ENCODE measurements around the gene EFS. TPM values are rescaled to one million over a fixed set of nuclear protein-coding genes. Genes with fewer than 3 reads are reported as not detected.
"Not testable (repeated sequence)": the region's sequence is repeated elsewhere in the genome, so short reads cannot be mapped to it uniquely, and the experiment has no call there.

The EFS gene
- total and polyA plus RNA-seq, 2 donors: 1.6 to 5.2 TPM

- H3K27me3 ChIP-seq (ENCODE audit: control insufficient read depth in 2 of 2, insufficient read depth in 1 of 2, low read length in 1 of 2); H3K27ac ChIP-seq (ENCODE audit: low read depth in 1 of 2, low read length in 1 of 2); DNase-seq (ENCODE audit: low read depth in 6 of 9, low spot score in 9 of 9); H3K9me3 ChIP-seq (ENCODE audit: control insufficient read depth in 2 of 2, insufficient read depth in 1 of 2, low read length in 1 of 2); H3K36me3 ChIP-seq (ENCODE audit: control insufficient read depth in 2 of 2, insufficient read depth in 2 of 2, low read length in 1 of 2); H3K4me1 ChIP-seq (ENCODE audit: control insufficient read depth in 2 of 2, insufficient read depth in 2 of 2, low read length in 2 of 2); H3K4me3 ChIP-seq (ENCODE audit: low read length in 2 of 2): not testable (repeated sequence)
- WGBS: 81% methylated on average over 16 of the region's 16 CpGs
These were observed 35.7 kb upstream of the EFS start for GRCh38 chr14:23400496-23401149.

GRCh38 chr14:23399591-23399990 is 34.6 kb upstream of the EFS start:
- Histone ChIP-seq H3K27ac (ENCODE audit: low read depth in 1 of 2, low read length in 1 of 2) (no peak overlapping the region), H3K4me1 (ENCODE audit: control insufficient read depth in 2 of 2, insufficient read depth in 2 of 2, low read length in 2 of 2) (no peaks in the 10 kb centered on the region), H3K9me3 (ENCODE audit: control insufficient read depth in 2 of 2, insufficient read depth in 1 of 2, low read length in 1 of 2) (no peaks in the 10 kb centered on the region), H3K4me3 (ENCODE audit: low read length in 2 of 2) (no peak overlapping the region), H3K36me3 (ENCODE audit: control insufficient read depth in 2 of 2, insufficient read depth in 2 of 2, low read length in 1 of 2) (no peaks in the 10 kb centered on the region), H3K27me3 (ENCODE audit: control insufficient read depth in 2 of 2, insufficient read depth in 1 of 2, low read length in 1 of 2) (peaks cover 0 to 5% of the 10 kb centered on the region in 2 donors)
- 94% methylated on average over 6 of the region's 6 CpGs for WGBS
- no peak for DNase-seq (ENCODE audit: low read depth in 6 of 9, low spot score in 9 of 9)

DNA sequence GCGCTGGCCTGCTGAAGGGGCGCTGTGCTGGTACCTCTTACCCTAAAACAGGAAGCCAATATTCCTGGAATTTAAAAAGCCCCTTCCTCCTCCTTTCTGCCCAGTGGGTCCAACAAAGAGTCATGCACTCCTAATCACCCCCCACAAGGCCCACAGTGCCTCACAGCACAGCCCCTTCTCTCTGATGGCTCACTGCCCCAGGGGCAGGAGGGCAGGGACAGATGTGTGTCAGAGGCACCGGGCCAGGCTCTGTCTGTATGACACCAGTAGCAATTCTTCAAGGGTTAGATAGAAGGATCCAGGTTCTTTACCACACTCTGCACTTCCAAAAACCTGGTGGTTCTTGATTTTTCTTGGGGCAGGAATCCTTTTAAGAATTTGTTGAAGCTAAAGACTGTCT is 34.2 kb upstream of the EFS start:
- Histone ChIP-seq H3K27me3 (ENCODE audit: control insufficient read depth in 2 of 2, insufficient read depth in 1 of 2, low read length in 1 of 2) (peaks cover 0 to 5% of the 10 kb centered on the region in 2 donors), H3K36me3 (ENCODE audit: control insufficient read depth in 2 of 2, insufficient read depth in 2 of 2, low read length in 1 of 2) (no peaks in the 10 kb centered on the region), H3K4me1 (ENCODE audit: control insufficient read depth in 2 of 2, insufficient read depth in 2 of 2, low read length in 2 of 2) (no peaks in the 10 kb centered on the region), H3K9me3 (ENCODE audit: control insufficient read depth in 2 of 2, insufficient read depth in 1 of 2, low read length in 1 of 2) (no peaks in the 10 kb centered on the region), H3K27ac (ENCODE audit: low read depth in 1 of 2, low read length in 1 of 2) (no peak overlapping the region), H3K4me3 (ENCODE audit: low read length in 2 of 2) (no peak overlapping the region)
- WGBS: 97% methylated on average over 3 of the region's 3 CpGs
- no peak for DNase-seq (ENCODE audit: low read depth in 6 of 9, low spot score in 9 of 9)

- Histone ChIP-seq H3K9me3 (ENCODE audit: control insufficient read depth in 2 of 2, insufficient read depth in 1 of 2, low read length in 1 of 2) (no peaks in the 10 kb centered on the region), H3K27ac (ENCODE audit: low read depth in 1 of 2, low read length in 1 of 2) (no peak overlapping the region), H3K4me1 (ENCODE audit: control insufficient read depth in 2 of 2, insufficient read depth in 2 of 2, low read length in 2 of 2) (no peaks in the 10 kb centered on the region), H3K27me3 (ENCODE audit: control insufficient read depth in 2 of 2, insufficient read depth in 1 of 2, low read length in 1 of 2) (peaks cover 0 to 5% of the 10 kb centered on the region in 2 donors), H3K36me3 (ENCODE audit: control insufficient read depth in 2 of 2, insufficient read depth in 2 of 2, low read length in 1 of 2) (no peaks in the 10 kb centered on the region), H3K4me3 (ENCODE audit: low read length in 2 of 2) (no peak overlapping the region)
- 94% methylated on average over 4 of the region's 4 CpGs for WGBS
- no peak for DNase-seq (ENCODE audit: low read depth in 6 of 9, low spot score in 9 of 9)
These were observed 33.4 kb upstream of the EFS start for GRCh38 chr14:23398348-23398747.

- WGBS: 98% methylated on average over 10 of the region's 10 CpGs
- no peak for DNase-seq (ENCODE audit: low read depth in 6 of 9, low spot score in 9 of 9)
- Histone ChIP-seq H3K9me3 (ENCODE audit: control insufficient read depth in 2 of 2, insufficient read depth in 1 of 2, low read length in 1 of 2) (no peaks in the 10 kb centered on the region), H3K4me1 (ENCODE audit: control insufficient read depth in 2 of 2, insufficient read depth in 2 of 2, low read length in 2 of 2) (no peaks in the 10 kb centered on the region), H3K27me3 (ENCODE audit: control insufficient read depth in 2 of 2, insufficient read depth in 1 of 2, low read length in 1 of 2) (peaks cover 0 to 5% of the 10 kb centered on the region in 2 donors), H3K4me3 (ENCODE audit: low read length in 2 of 2) (no peak overlapping the region), H3K36me3 (ENCODE audit: control insufficient read depth in 2 of 2, insufficient read depth in 2 of 2, low read length in 1 of 2) (no peaks in the 10 kb centered on the region), H3K27ac (ENCODE audit: low read depth in 1 of 2, low read length in 1 of 2) (no peak overlapping the region)
These were observed 31.9 kb upstream of the EFS start for GRCh38 chr14:23396781-23397407.

DNA sequence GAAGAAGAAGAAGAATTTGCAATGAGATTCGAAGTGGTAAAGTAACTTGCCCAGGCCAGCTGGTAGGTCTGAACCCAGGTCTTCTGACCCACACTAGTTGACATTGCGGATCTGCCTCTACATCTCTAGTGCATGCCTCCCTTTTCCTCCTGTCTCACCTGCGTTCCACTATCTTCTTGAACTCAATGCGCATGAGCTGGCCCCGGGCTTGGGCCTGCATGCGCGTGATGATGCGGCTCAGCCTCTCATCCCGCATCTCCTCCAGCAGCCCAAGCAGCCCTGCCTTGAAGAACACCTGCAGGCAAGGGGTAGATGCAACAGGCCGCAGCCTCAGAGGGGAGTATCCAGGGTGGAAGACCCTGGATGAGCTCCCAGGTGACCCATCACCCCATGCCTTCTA is 31.2 kb upstream of the EFS start:
- Histone ChIP-seq H3K36me3 (ENCODE audit: control insufficient read depth in 2 of 2, insufficient read depth in 2 of 2, low read length in 1 of 2) (no peaks in the 10 kb centered on the region), H3K9me3 (ENCODE audit: control insufficient read depth in 2 of 2, insufficient read depth in 1 of 2, low read length in 1 of 2) (no peaks in the 10 kb centered on the region), H3K27me3 (ENCODE audit: control insufficient read depth in 2 of 2, insufficient read depth in 1 of 2, low read length in 1 of 2) (peaks cover 0 to 5% of the 10 kb centered on the region in 2 donors), H3K4me1 (ENCODE audit: control insufficient read depth in 2 of 2, insufficient read depth in 2 of 2, low read length in 2 of 2) (no peaks in the 10 kb centered on the region), H3K4me3 (ENCODE audit: low read length in 2 of 2) (no peak overlapping the region), H3K27ac (ENCODE audit: low read depth in 1 of 2, low read length in 1 of 2) (no peak overlapping the region)
- 95% methylated on average over 10 of the region's 10 CpGs for WGBS
- no peak for DNase-seq (ENCODE audit: low read depth in 6 of 9, low spot score in 9 of 9)

GRCh38 chr14:23392613-23393012 is 27.6 kb upstream of the EFS start:
- Histone ChIP-seq H3K4me3 (ENCODE audit: low read length in 2 of 2) (no peak overlapping the region), H3K4me1 (ENCODE audit: control insufficient read depth in 2 of 2, insufficient read depth in 2 of 2, low read length in 2 of 2) (no peaks in the 10 kb centered on the region), H3K27me3 (ENCODE audit: control insufficient read depth in 2 of 2, insufficient read depth in 1 of 2, low read length in 1 of 2) (peaks cover 0 to 5% of the 10 kb centered on the region in 2 donors), H3K36me3 (ENCODE audit: control insufficient read depth in 2 of 2, insufficient read depth in 2 of 2, low read length in 1 of 2) (no peaks in the 10 kb centered on the region), H3K9me3 (ENCODE audit: control insufficient read depth in 2 of 2, insufficient read depth in 1 of 2, low read length in 1 of 2) (no peaks in the 10 kb centered on the region), H3K27ac (ENCODE audit: low read depth in 1 of 2, low read length in 1 of 2) (no peak overlapping the region)
- 92% methylated on average over 7 of the region's 7 CpGs for WGBS
- no peak for DNase-seq (ENCODE audit: low read depth in 6 of 9, low spot score in 9 of 9)

DNA sequence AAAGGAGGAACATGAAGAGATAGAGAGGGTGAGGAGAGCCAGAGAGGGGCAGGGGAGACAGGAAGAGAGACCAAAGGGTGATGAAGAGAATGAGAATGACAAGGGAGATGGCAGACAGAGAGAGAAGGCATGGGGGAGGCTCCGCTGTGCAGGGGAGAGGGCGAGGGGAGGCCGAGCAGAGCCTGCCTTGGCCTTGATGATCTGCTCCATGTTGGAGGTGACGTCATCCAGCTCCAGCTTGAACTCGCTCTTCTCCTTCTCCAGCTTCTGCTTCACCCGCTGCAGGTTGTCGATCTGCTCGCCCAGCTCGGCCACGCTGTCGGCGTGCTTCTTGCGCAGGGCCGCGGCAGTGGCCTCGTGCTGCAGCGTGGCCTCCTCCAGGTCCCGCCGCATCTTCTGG is 24.9 kb upstream of the EFS start:
- 98% methylated on average over 4 of the region's 19 CpGs for WGBS
- not testable (repeated sequence) for H3K4me3 ChIP-seq (ENCODE audit: low read length in 2 of 2); DNase-seq (ENCODE audit: low read depth in 6 of 9, low spot score in 9 of 9); H3K36me3 ChIP-seq (ENCODE audit: control insufficient read depth in 2 of 2, insufficient read depth in 2 of 2, low read length in 1 of 2); H3K4me1 ChIP-seq (ENCODE audit: control insufficient read depth in 2 of 2, insufficient read depth in 2 of 2, low read length in 2 of 2); H3K9me3 ChIP-seq (ENCODE audit: control insufficient read depth in 2 of 2, insufficient read depth in 1 of 2, low read length in 1 of 2); H3K27ac ChIP-seq (ENCODE audit: low read depth in 1 of 2, low read length in 1 of 2); H3K27me3 ChIP-seq (ENCODE audit: control insufficient read depth in 2 of 2, insufficient read depth in 1 of 2, low read length in 1 of 2)

DNA sequence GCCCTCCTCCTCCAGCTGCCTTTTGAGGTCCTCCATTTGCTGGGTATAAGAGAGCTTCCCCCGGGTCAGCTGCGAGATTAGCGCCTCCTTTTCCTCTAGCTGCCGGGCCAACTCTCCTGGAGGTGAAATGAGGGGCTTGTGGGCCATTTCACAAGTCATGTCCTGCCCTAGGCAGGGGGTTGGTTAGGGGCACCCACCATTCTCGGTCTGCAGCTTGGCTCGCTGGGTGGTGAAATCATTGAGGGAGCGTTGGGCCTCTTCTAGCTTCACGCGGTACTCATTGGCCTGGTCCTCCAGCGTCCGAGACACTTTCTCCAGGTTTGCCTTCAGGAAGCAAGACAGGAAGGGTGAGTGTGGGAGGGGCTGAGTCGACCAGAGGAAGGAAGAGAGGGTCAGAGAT is 24.4 kb upstream of the EFS start:
- WGBS: 82% methylated on average over 12 of the region's 12 CpGs
- no peak overlapping the region for H3K27ac ChIP-seq (ENCODE audit: low read depth in 1 of 2, low read length in 1 of 2)
- H3K4me1 ChIP-seq (ENCODE audit: control insufficient read depth in 2 of 2, insufficient read depth in 2 of 2, low read length in 2 of 2): no peaks in the 10 kb centered on the region
- DNase-seq (ENCODE audit: low read depth in 6 of 9, low spot score in 9 of 9): no peak
- H3K4me3 ChIP-seq (ENCODE audit: low read length in 2 of 2): no peak overlapping the region
- peaks cover 0 to 8% of the 10 kb centered on the region in 2 donors for H3K27me3 ChIP-seq (ENCODE audit: control insufficient read depth in 2 of 2, insufficient read depth in 1 of 2, low read length in 1 of 2)
- no peaks in the 10 kb centered on the region for H3K36me3 ChIP-seq (ENCODE audit: control insufficient read depth in 2 of 2, insufficient read depth in 2 of 2, low read length in 1 of 2)
- H3K9me3 ChIP-seq (ENCODE audit: control insufficient read depth in 2 of 2, insufficient read depth in 1 of 2, low read length in 1 of 2): no peaks in the 10 kb centered on the region

Measured in thymus (tissue), 11 donors.